GM19025 (cell line): ENCODE results near the gene PRR15L.

Experiments
- ATAC-seq: cut with Tn5 transposase; IDR thresholded peaks from one replicate; pipeline ENCODE4 v1.9.1; 2021; ENCODE audit warnings: mild to moderate bottlenecking, low read depth, moderate library complexity; ENCODE audit not compliant: unreplicated experiment

PRR15L gene

GRCh38 chr17:47962901-47963300, 5.2 kb upstream of the PRR15L start:
- no peak for ATAC-seq

DNA sequence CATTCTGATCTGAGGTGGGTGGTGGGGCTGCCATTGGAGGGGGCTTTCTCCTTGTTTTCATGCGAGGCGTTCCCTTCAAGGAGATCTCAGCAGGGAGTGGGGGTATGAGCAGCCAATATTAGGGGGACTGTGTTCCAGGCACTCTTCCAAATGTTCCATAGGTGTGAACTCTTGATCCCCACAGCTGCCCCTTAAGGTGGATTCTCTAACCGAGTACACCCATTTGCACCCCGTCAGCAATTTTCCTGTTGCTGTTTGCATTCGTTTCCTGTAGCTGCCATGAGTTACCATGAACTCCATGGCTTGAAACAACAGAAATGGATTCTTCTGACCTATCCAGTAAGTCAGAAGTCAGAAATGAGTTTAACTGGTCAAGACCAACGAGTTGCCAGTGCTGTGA, 3.7 kb upstream of the PRR15L start:
- ATAC-seq: no peak

- no peak for ATAC-seq
Observed at GRCh38 chr17:47959825-47960655, 2.4 kb upstream of the PRR15L start.

DNA sequence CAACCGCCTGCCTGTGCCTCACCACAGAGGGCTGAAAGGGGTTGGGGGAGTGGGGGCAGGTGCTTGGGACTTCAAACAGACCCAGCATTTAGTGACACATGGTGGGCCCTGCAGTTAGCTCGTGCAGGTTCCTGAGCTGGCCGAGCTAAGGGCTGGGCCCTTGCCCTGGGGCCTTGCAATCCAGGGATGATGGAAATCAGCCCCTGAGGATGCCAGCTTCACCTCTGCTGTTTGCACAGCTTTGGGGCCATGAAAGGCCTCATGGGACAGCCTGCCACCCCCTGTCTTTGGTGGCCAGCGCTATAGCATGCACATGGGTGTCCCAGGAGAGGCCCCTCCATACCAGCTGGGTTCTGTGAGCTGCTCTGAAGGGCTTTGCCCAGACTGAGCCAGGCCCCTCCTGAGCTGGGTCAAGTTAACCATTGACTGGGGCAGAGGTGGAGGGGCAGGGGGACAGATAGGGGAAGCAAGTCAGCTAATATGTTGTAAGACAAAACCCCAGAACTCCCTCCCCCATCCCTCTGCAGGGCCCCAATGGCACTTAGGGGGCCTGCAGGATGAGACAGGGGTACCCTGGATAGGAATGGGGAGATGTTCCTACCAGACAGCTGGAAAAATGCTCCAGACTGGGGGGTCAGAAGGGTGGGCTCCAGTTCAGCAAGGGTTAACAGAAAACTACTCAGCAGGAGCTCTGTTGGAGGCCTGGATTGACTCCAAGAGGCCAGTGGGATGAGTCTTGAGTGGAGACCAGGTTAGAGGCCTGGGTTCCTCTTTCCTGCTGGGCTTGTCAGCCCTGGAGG, 692 bp downstream of the PRR15L start:
- ATAC-seq: no peak

DNA sequence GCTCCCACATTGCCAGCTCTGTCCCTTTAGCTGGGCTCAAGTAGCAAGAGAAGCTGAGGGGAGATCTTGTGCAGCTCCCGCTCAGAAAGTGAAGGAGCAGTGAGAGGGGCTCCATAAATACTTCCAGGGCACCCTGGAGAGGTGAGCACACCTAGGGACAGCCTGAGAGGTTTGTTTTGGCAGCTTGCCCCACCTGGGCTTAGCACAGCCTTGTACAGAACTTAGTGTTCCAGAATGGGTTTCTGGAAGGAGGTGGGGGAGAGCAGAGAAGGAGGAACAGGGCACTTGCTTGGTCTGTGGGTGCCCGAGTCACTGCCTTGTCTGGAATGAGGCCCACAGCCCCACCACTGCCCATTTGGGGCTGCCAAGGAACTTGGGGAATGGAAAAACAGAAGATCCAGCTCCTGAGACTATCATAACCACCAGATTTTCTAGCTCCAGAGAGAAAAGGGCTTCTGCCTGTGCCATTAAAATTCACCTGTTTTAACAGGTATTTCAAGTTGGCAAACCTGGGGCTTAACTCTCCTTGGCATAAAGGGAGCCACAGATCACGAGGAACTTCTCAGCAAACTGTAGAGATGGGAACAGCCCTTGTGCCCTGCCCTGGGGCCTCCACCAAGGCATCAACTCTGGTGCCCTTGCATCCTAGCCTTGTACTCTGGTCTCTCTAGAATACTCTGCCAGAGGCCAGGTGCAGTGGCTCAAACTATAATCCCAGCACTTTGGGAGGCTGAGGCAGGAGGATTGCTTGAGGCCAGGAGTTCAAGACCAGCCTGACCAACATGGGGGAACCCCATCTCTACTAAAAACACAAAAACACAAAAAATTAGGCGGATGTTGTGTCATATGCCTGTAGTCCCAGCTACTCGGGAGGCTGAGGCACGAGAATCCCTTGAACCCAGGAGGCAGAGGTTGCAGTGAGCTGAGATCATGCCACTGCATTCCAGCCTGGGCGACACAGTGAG, 1.9 kb downstream of the PRR15L start:
- no peak for ATAC-seq

GRCh38 chr17:47953909-47954308, 3.8 kb downstream of the PRR15L start:
- no peak for ATAC-seq

DNA sequence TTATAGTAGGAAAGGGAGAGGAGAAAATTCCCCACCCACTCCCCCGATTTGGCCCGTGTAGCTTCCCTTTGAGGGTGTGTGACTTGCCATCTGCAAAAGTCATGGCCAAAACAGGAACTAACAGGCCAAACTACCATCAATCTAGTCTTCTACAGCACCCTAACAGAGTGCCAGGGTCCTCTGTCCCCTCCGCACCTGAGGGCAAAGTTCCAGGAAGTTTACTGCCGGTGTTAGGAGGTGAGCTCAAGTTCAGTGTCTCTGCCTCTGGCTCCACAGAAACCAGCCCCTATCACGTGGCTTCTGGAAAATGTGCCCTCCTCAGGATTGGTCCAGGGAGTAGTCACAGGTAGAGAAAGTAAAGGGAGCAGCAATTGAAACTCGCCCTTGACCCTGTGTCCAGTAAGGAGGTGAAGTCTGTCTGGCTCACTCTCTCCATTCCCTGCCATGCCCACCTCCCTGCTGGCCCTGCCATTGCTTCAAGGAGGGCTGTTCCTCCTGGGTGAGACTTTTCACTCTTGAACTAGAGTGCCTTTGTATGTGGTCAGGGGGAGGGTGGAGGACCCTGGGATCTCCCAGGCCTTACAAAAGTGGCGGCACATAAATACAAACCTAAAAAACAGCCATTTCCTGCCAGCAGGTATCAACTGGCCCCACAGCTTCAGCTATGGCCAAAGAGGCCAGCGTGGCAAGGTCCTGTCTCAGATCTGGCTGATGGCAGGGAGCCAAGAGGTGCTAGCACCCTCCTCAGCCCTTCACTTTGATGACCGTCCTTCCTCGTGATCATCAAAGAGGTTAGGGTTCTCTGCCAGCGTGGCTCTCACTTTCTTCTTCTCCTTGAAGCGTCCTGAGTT, 5.3 kb downstream of the PRR15L start:
- ATAC-seq: no peak

DNA sequence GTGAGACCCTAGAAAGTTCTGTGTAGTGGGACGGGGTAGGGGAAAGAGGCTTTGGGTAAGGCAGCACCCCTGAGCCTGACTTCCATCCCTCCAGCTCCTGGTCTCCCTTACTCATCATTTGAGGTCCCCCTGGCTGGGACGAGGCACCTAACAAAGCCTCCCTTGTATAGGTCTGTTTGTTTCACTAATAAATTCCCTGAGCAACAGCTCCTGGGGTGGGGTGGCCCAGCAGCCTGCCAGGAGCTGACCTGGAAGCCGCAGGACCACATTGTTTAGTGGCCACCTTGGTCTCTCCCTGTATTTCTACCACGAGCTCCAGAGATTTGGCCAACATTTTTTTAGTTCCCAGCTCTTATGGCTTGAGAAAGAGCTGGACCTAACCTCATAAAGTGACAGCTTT, 7.2 kb downstream of the PRR15L start:
- ATAC-seq: no peak

- ATAC-seq: no peak
Observed at GRCh38 chr17:47949946-47950345, 7.7 kb downstream of the PRR15L start.

DNA sequence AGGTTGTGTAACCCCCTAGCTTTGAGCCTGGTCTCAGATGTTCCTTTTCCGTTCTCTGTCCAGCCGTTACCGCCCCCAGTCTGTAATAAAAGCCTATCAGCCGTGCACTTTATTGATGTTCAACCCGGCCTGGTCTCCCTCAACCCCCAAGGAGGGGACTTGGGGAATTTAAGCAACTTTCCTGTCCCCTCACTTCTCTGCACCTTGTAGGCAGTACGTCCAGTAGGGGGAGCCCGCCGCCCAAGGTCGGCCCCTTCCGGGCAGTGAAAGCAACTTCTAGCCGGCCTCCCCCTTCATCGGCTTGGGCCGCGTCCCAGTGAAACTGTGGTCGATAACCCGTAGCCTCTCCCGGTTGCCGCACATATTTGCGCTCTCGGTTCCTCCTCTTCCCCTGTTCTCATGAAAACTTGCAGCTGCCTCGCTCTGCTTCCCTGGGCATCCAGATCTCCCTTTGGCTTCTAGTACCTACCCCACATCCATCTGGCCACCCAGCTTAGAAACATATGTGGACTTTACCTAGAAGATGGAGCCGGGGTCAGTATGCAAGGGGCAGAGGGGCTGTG, 8.4 kb downstream of the PRR15L start:
- ATAC-seq: no peak

- no peak for ATAC-seq
Observed at GRCh38 chr17:47948706-47949196, 8.9 kb downstream of the PRR15L start.

DNA sequence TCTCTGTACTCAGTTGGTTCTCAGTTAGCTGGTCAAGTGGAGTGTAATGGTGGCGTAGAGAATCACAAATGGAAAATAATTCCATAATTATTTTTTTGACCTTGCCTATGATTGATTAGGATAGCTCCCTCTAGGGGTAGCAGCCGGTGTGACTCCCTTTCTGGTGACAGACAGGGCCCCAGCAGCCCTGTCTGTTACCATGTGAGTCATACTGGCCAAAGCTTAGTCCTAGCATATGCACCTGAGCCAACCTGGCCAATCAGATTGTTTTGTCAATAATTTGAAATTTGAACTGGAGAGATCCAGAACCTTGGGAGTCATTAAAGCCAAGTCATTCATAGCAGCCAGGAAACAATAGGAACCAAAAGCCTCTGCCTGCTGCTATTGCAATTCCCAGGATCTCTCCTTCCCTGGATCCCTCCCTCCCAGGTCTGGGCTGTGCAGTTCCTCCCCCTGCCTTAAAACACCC, 10.7 kb downstream of the PRR15L start:
- ATAC-seq: peak; percentile 41

GRCh38 chr17:47946516-47946915, 11.2 kb downstream of the PRR15L start:
- no peak for ATAC-seq

GRCh38 chr17:47945529-47946508, 11.9 kb downstream of the PRR15L start:
- ATAC-seq: no peak

- ATAC-seq: no peak
Observed at GRCh38 chr17:47945080-47945479, 12.6 kb downstream of the PRR15L start.

DNA sequence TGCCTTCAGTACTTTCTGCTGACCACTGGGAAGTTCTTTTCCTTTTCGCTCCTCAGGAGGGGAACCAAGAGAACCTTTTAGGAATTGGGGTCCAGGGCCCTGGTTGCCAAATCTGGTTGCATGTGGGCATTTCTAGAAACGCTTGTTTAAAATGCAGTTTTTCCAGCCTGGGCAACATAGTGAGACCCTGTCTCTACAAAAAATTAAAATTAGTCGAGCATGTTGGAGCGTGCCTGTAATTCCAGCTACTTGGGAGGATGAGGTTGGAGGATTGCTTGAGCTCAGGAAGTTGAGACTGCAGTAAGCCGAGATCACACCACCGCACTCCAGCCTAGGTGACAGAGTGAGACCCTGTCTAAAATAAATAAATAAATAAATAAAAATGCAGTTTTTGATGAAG, 15.1 kb downstream of the PRR15L start:
- no peak for ATAC-seq

DNA sequence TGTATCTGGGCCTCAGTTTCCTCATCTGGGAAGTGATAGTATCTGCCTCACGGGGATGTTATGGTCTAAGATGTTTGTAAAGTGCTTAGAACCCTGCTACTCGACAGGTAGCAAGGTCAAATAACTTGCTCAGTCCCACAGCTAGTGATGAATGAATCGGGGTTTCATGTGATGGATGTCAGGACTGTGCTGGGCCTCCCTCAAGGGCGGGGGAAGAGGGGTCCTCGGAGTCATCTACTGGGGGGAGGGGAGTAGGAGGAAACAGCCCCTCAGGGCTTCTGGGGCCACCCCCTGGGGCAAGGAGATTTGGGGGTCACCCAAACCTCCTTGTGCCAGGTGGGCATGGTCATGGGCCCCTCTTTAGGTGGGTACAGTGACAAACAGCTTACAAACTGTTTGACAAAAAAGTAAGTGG, 15.6 kb downstream of the PRR15L start:
- ATAC-seq: no peak
